Breast epithelium (tissue), 4 donors: ENCODE data around the gene ADORA1. TPM values are rescaled to one million over a fixed set of nuclear protein-coding genes. Genes with fewer than 3 reads are reported as not detected.
A peak's percentile ranks its signal among the peaks of the same experiment; 100 is the strongest.

Source experiments
- DNase-seq, 2 donors: peaks; one replicate each; pipeline ENCODE4 v3.0.0-alpha.2; 2019; ENCODE audit warnings: low spot score in 2 of 2
- H3K27ac ChIP-seq, 2 donors: fragments of 200-600 bp; sonication (generic) in 1 of 2; one replicate each; pipeline ENCODE4 v1.5.1; 2016 to 2019; ENCODE audit warnings: mild to moderate bottlenecking in 1 of 2
- H3K27me3 ChIP-seq, 2 donors: fragments of 200-600 bp; sonication (generic) in 1 of 2; one replicate each; pipeline versions ENCODE4 v1.5.1 to v1.6.0; 2017 to 2019; ENCODE audit warnings: control low read depth in 1 of 2, mild to moderate bottlenecking in 1 of 2
- H3K36me3 ChIP-seq: fragments of 200-600 bp; one replicate; pipeline ENCODE4 v1.5.1; 2019
- H3K4me1 ChIP-seq, 2 donors: fragments of 200-600 bp; sonication (generic); one replicate each; pipeline ENCODE4 v1.5.1; 2016 to 2019; ENCODE audit warnings: control low read depth in 1 of 2
- H3K4me3 ChIP-seq, 3 donors: fragments of 200-600 bp; sonication (generic); 1 replicate in 2 of 3; 2 replicates in 1 of 3; pipeline ENCODE4 v1.5.1; 2016 to 2019; ENCODE audit warnings: mild to moderate bottlenecking in 3 of 3, moderate library complexity in 2 of 3
- H3K9me3 ChIP-seq, 2 donors: fragments of 200-600 bp; sonication (generic) in 1 of 2; one replicate each; pipeline ENCODE4 v1.5.1; 2016 to 2019; ENCODE audit warnings: control low read depth in 1 of 2
- CTCF ChIP-seq, 3 donors: fragments of 450-650 bp; IDR thresholded peaks; one replicate each; pipeline ENCODE4 v1.5.1; 2016 to 2017; ENCODE audit warnings: antibody characterized with exemption in 3 of 3, mild to moderate bottlenecking in 3 of 3, moderate library complexity in 3 of 3
- POLR2A ChIP-seq: fragments of 450-650 bp; IDR thresholded peaks from one replicate; pipeline ENCODE4 v1.6.1; 2016; ENCODE audit warnings: antibody characterized with exemption, mild to moderate bottlenecking, moderate library complexity
- POLR2AphosphoS5 ChIP-seq, 3 donors: sonication (generic); formaldehyde crosslinking; IDR thresholded peaks; one replicate each; pipeline ENCODE4 v1.6.1; 2017; ENCODE audit warnings: antibody characterized with exemption in 3 of 3
- intact Hi-C: fragments of 100-400 bp; cut with DNase I; formaldehyde crosslinking; loops from one replicate; pipeline ENCODE4 v1.15.1; 2023; ENCODE audit warnings: low total_unique reads
- total RNA-seq, 3 donors: library from RNA; depleted of rRNA; stranded (reverse); fragments of >200 nt; gene quantifications; one replicate each; pipeline ENCODE4 v1.1.0, GENCODE V29; 2016

The ADORA1 gene
- total RNA-seq = 10 to 100 TPM in 1 of 3 donors, 1 to 10 TPM in 1, under 1 TPM in 1; 0.64 to 14.5 (median 5.2) TPM

GRCh38 chr1:203127666-203128430, at the start of gene ADORA1:
Gene ADORA1 (plus strand): TSS chr1:203127726. CDS start chr1:203128842, 1,116 bp downstream.
- Histone ChIP-seq H3K9me3 (no peaks in the 10 kb centered on the region), H3K4me3 (peak within 1 kb of the TSS; percentile 12 to 63 (median 55)), H3K36me3 (no peaks in the 10 kb centered on the region), H3K27me3 (no peaks in the 10 kb centered on the region), H3K27ac (peak within 1 kb of the TSS; percentile 70 to 77), H3K4me1 (peaks cover 4 to 13% of the 10 kb centered on the region in 2 donors)
- DNase-seq = peak; percentile 51 to 65
- TF ChIP-seq CTCF (IDR thresholded peaks at IDR 0.05) (no peak), POLR2AphosphoS5 (IDR thresholded peaks at IDR 0.05) (no peak)
- intact Hi-C loops = loop anchor here (5.0 kb wide), 1 partner anchor 89 kb away; no protein-coding TSS in a partner anchor

GRCh38 chr1:203077956-203078355, 49.6 kb upstream of the ADORA1 start:
- TF ChIP-seq POLR2AphosphoS5 (IDR thresholded peaks at IDR 0.05) = no peak
- TF ChIP-seq CTCF (IDR thresholded peaks at IDR 0.05) = no peak
- no peak for TF ChIP-seq POLR2A
- H3K4me3 ChIP-seq = no peak overlapping the region
- intact Hi-C loops = no loop called here
- H3K9me3 ChIP-seq = no peaks in the 10 kb centered on the region
- H3K36me3 ChIP-seq = no peaks in the 10 kb centered on the region
- H3K4me1 ChIP-seq = no peaks in the 10 kb centered on the region
- H3K27ac ChIP-seq = no peak overlapping the region
- no peaks in the 10 kb centered on the region for H3K27me3 ChIP-seq
- DNase-seq = no peak

- no peak overlapping the region for H3K4me3 ChIP-seq
Observed at GRCh38 chr1:203078478-203078877, 49.0 kb upstream of the ADORA1 start.

GRCh38 chr1:203080456-203080855, 47.1 kb upstream of the ADORA1 start:
- DNase-seq = no peak
- Histone ChIP-seq H3K9me3 (no peaks in the 10 kb centered on the region), H3K27me3 (no peaks in the 10 kb centered on the region), H3K4me3 (no peak overlapping the region), H3K36me3 (no peaks in the 10 kb centered on the region), H3K27ac (no peak overlapping the region), H3K4me1 (no peaks in the 10 kb centered on the region)
- intact Hi-C loops = no loop called here
- TF ChIP-seq POLR2AphosphoS5 (IDR thresholded peaks at IDR 0.05) = no peak
- no peak for TF ChIP-seq POLR2A
- TF ChIP-seq CTCF (IDR thresholded peaks at IDR 0.05) = no peak

More at GRCh38 chr1:203078478-203078877, 49.0 kb upstream of the ADORA1 start:
- H3K36me3 ChIP-seq = no peaks in the 10 kb centered on the region
- no peak for DNase-seq
- H3K4me1 ChIP-seq = no peaks in the 10 kb centered on the region
- intact Hi-C loops = no loop called here
- no peaks in the 10 kb centered on the region for H3K27me3 ChIP-seq
- H3K9me3 ChIP-seq = no peaks in the 10 kb centered on the region
- TF ChIP-seq POLR2A (no peak), CTCF (IDR thresholded peaks at IDR 0.05) (no peak), POLR2AphosphoS5 (IDR thresholded peaks at IDR 0.05) (no peak)
- no peak overlapping the region for H3K27ac ChIP-seq

GRCh38 chr1:203081465-203082230, 45.9 kb upstream of the ADORA1 start:
- H3K36me3 ChIP-seq = no peaks in the 10 kb centered on the region
- no peak overlapping the region for H3K27ac ChIP-seq
- H3K9me3 ChIP-seq = no peaks in the 10 kb centered on the region
- H3K4me1 ChIP-seq = no peaks in the 10 kb centered on the region
- H3K27me3 ChIP-seq = no peaks in the 10 kb centered on the region
- intact Hi-C loops = no loop called here
- TF ChIP-seq POLR2A = no peak
- no peak for TF ChIP-seq POLR2AphosphoS5 (IDR thresholded peaks at IDR 0.05)
- no peak for TF ChIP-seq CTCF (IDR thresholded peaks at IDR 0.05)
- no peak overlapping the region for H3K4me3 ChIP-seq
- DNase-seq = no peak
